Activated naive CD4-positive, alpha-beta T cell treated with Interleukin-2 at 50 U/mL for 16 hours (primary cell): ENCODE data around the gene SH2D2A.
A peak's percentile ranks its signal among the peaks of the same experiment; 100 is the strongest.

Source experiments
- DNase-seq: peaks from one replicate; pipeline ENCODE4 v3.0.0-alpha.2; 2020

SH2D2A gene

GRCh38 chr1:156816561-156817328 lies at the start of gene SH2D2A:
SH2D2A (minus strand) TSS chr1:156816848; CDS start chr1:156816708, 140 bp downstream.
- DNase-seq: peak; percentile 94

- DNase-seq: no peak
Measured at GRCh38 chr1:156865865-156866248, 49.2 kb upstream of the SH2D2A start.

- no peak for DNase-seq
Measured at GRCh38 chr1:156865258-156865657, 48.6 kb upstream of the SH2D2A start.

DNA sequence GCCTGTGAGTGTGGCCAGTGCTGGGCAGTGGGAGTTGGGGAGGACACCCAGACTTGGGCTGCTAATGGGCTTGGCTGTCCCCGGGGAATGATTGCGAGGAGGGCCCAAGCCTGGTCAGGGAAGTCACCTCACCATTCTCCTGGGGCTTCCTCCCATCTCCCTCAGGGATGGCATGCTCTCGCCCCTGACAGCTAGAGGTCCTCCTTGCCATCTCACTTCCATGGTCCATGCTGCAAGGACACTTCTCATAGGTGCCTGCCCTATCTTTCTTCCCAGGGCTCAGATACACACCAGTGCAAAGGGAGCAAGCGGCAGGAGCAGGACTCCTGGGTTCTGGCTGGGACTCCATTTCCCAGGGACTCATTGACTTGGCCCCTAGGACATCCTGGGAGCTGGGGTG lies 48.1 kb upstream of the SH2D2A start:
- DNase-seq: no peak

GRCh38 chr1:156863631-156864030 lies 47.0 kb upstream of the SH2D2A start:
- no peak for DNase-seq

DNA sequence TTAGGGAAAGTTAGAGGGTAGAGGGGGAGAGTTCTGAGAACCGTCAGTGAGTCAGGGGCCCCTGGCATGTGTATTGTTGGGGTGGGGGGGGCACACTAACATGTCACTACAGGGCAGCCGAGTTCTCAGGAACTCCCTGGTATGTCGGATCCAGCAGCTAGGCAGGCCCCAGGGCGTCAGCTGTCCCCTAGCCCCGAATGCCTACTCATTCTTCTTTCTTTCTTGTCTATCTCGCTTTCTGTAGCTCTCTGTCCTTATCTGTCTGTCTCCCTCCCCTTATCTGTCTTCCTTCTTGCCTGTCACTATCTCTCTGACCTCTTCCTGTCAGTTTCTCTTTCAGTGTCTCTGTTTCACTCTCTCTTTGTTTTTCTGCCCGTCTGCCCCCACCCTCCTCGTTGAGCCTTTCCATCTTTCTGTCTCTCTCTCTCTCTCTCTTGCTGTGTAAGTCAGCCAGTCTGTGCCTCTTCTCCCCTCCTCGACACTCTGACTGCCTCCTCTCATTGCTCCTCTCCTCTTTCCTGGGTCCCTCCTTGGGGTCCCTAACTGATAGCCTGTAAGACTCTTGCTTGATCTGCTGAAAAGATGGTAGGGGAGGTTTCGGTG lies 46.5 kb upstream of the SH2D2A start:
- peak; percentile 8 for DNase-seq

GRCh38 chr1:156862584-156862983 lies 45.9 kb upstream of the SH2D2A start:
- no peak for DNase-seq

DNA sequence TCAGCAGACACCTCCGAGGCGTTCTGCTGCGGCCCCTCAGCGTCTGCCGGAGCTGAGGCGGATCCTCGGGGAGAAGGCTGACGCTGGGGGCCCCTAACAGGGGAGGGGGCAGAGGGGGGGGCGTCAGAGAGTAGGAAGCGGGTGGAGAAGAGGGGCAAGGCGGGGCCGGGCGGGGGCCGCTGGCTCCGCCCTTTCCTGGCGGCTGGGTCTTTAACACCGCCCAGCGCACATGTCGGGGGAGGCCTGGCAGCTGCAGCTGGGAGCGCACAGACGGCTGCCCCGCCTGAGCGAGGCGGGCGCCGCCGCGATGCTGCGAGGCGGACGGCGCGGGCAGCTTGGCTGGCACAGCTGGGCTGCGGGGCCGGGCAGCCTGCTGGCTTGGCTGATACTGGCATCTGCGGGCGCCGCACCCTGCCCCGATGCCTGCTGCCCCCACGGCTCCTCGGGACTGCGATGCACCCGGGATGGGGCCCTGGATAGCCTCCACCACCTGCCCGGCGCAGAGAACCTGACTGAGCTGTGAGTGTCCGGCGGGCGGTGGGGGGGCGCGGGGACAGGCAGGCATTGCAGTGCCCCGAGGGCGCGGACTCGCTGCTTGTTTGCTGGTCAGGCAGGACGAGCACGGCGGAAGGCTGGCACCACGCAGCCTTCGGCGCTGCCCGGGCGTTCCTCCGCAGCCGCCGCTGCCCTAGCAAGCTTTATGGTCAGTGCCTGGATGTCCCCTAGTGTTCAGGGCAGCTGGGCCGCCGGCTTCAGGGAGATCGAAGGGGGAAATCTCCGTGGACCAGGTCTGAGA lies 44.2 kb upstream of the SH2D2A start, which contains the start of gene NTRK1:
NTRK1 (plus strand) TSS at position 238 of the 796 bp plus-strand sequence; CDS start at position 308, 70 bp downstream.
- peak; percentile 59 for DNase-seq

DNA sequence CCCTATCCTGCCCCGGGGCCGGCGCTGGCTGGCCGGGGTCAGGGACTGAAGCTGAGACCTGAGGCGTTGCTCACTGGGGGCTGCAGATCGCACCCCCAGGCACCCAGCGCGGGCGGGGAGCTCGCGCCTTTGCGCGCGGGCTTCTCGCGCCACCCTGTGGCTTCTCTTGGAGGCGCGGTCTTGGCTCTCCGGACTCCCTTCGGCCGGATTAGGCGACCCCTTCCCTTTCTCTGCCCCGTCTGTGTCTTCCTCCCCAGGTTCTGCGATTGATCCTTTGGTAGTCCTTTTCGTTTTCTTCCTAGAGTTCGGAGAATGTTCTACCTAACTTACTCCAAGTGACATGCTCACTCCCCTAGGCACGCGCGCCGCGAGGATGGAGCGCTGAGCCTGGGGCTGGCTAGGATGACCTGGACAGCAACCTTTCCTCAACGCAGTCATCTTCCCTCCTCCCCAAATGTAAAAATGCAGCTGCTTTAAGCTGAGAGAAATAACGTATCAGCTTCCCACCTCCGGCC lies 43.5 kb upstream of the SH2D2A start:
- peak; percentile 65 for DNase-seq

DNA sequence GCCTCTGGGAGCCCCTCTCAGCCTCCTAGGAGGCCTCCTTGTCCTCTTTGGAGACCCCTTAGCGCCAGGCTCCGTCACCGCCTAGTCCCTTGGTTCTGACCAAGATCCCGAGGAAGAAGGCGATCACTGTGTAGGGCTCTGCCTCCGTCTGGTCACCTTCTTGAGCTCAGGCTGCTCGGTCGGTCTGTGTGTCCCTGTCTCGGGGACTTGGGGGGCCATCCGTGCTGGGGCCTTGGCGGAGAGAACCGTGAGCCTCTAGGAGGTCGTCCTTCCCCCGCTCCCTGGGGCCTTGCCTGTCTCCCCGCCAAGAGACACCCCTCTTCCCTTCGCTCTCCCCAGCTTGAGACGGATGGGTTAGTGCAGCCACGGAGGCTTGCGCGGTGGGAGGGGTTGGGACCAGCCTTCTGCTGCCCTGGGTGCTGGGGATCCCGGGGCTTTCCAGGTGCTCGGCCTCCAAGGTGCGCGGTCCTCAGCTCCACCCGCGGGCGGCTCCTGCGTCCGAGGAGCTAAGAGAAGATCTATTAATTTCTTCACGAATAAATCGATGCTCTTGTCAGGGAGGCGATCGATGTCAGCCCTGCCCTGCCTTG lies 43.0 kb upstream of the SH2D2A start:
- peak; percentile 7 for DNase-seq

DNA sequence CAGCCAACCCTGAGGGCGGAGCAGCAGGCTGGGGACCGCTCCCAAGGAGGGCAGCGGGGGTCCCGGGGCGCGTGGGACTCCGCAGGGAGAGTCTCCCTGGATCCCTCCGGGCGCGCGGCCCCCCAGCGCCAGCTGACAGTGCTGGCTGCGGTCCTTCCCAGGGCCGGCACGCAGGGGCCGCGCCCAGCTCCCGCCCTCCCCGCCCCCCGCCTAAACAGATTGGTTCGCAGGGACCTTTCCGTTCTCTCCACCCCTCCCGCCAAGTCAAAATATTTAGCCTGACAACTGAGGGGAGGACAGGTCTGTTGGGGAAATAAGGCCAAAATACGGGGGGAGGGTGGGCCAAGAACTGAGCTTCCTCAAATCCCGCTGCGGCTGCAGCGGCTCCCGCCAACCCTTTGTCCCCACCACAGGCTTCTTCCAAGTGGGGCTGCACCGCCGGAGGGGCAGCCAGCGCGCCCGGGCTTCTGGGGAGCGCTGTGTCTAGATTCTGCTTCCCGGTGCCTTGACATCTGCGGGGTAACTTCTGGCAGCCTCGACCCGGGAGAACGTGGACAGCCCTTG lies 42.4 kb upstream of the SH2D2A start, which contains the start of gene INSRR:
INSRR (minus strand) TSS at position 159 of the 564 bp plus-strand sequence. CDS start 496 bp downstream, outside the sequence.
- no peak for DNase-seq

DNA sequence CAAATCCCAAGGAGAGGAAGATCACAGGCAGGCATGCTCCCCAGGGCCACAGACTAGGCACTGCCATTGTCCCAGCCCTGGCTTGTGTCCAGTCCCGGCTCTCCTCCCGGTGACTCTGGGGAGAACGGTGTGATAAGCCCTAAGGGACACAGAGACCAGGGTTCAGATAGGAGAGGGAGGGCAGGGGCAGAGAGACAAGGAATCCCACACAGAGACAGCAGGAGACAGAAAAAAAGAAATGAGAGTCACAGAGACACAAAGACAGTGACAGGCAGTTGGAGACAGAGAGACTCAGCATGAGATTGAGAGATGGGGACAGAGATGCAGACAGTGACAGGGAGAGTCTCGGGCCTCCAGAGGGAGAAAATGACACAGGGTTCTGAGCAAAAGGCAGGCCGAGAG lies 41.9 kb upstream of the SH2D2A start:
- no peak for DNase-seq

DNA sequence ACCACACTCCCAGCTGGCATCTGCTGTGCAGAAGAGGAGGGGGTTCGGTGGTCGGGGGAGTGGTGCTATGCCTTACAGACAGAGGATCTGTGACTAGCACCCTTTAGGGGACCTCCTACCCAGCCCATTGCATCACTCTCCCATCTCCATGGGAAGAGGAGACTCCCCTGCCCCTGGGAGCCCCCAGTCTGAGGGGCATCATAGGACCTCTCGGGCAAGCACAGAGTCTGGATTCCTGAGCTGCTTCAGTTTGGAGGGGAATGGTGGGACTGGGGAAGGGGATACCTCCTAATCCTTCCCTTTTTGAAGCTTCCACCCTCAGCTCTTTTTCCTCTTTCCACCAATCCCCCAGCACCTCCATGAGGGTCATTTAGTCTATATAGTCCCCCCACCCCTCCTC lies 40.9 kb upstream of the SH2D2A start:
- DNase-seq: no peak

- no peak for DNase-seq
Measured at GRCh38 chr1:156856282-156856785, 39.7 kb upstream of the SH2D2A start.

DNA sequence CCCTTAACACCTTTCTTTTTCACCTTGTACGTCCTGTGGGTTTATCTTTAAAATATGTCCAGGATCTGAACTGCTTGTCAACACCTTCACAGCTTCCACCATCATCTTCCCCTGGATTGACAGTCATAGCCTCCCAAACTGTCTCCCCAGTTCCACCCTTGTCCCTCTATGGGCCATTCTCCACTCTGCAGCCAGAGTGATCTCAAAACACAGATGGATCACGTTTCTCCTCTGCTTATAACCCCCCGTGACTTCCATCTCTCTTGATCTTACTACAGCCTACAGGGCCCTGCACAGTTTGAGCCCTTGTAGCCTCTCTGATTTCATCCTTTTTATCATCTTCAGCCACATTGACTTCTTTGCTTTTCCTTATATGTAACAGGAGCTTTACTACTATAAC lies 38.0 kb upstream of the SH2D2A start:
- DNase-seq: no peak

GRCh38 chr1:156853761-156854160 lies 37.1 kb upstream of the SH2D2A start:
- no peak for DNase-seq

DNA sequence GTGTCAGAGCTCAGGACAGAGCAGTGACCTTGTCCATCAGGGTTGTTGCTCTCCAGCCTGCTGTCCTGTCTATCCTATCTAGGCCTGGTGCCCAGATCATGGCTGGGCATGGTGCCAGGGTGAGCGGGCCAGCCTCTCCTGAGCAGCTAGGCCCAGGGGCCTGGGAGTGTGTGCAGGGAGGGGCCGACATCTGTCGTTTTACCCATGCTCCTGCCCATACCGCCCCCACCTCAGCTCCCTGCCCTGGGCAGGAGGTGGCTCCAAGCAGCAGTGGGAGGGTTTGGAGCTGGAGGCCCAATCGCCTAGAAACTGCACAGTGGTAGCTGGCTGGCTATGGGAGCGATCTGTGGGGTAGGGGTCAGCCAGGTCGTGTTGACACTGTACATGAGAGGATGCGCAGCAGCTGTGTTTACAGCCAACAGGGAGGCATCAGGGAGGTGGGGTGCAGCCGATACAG lies 35.8 kb upstream of the SH2D2A start:
- no peak for DNase-seq

DNA sequence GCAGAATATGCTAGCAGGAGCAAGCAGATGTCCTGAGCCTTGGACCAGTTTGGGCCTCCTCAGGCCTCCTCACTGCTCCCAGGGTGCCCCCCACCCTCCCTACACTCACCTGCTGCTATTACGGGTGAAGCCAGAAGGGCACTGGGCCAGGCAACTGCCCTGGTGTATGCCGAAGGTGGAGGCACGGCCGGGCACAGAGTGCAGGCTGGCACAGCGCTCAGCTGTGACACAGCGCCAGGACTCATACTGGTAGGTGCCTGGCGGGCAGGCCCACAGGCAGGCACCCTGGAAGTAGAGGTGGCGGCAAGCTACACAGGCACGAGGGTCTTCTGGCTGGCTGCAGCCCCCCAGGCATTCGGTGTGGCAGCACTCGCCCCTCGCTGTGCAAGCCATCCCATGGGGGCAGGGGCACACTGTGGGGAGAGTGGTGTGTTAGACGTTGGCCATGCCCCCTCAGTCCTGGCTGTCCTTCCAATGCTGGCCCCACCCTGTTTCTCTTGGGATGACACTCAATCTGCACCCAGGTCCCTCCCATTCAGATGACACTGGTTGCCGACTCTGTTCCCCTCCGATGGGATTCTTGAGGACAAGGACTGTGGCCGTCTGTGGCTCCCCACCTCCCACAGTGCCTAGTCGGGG lies 35.2 kb upstream of the SH2D2A start:
- no peak for DNase-seq

DNA sequence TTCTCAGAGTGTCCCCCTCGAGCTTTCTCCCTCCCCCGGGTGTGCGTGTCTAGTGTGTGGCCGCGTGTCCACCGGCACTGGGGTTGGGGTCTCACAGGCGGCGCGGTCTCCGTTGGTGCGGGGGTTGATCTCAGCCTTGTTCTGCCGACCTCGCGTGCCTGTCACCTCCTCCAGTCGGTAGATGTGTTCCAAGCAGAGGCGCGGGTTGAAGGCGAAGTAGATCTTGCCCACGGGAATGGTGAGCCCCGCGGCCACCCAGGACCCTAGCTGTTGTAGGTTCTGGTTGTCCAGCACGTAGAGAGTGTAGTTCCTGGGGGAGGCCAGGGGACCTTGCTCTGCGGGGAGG lies 32.5 kb upstream of the SH2D2A start:
- DNase-seq: no peak

DNA sequence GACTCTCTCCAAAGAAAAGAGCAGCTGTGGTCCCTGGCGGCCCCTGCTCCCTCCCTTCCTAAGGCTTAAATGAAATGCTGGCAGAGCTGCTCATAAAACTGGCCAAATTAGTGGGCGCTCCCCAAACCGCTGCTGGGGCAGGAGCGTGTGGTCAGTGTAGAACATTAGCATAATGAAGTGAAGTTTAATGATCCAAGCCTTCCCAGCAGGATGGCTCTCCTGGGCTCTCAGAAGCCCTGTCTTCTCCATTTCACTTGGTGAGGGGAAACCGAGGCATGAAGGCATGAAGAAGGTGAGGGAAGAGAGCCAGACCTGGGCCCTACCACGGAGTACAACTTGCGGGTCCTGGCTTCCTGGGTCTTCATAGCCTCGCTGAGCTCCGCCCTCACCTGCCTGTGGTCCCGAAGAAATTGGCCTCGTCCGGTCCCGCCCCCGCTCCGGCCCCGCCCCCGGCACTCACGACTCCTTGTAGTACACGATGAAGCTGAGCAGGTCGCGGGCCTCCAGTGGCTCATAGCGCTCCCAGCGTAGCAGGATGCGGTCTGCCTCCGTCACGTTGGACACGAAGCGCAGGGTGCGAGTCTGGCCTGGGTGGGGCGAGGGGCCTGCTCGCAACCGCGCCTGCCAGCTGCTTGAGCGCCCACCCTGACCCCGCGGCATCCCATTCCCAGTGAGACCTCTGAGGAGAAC lies 32.0 kb upstream of the SH2D2A start:
- DNase-seq: peak; percentile 57
